GM12878 (cell line): Measurements from ENCODE around the gene PRDM16. TPM values are rescaled to one million over a fixed set of nuclear protein-coding genes. Genes with fewer than 3 reads are reported as not detected.

Source experiments
- ATAC-seq: fragments of 200-7000 bp; cut with Tn5 transposase; 3 replicates; pipeline ENCODE4 v1.9.1; 2020; ENCODE audit warnings: mild to moderate bottlenecking, moderate library complexity
- BruUV-seq: library from RNA; stranded (reverse); fragments of 400-500 nt; replicated peaks from 2 replicates; lab custom pipeline; 2021; lab: Mats Ljungman, UMichigan
- CTCF ChIA-PET: fragments of 300-600 bp; sonication (Branson Sonifier 250); formaldehyde crosslinking; extraction: SDS; loops from one replicate; lab custom pipeline; 2021; ENCODE audit warnings: inconsistent platforms; lab: Yijun Ruan, JAX
- POLR2A ChIA-PET: fragments of 350-600 bp; formaldehyde crosslinking; extraction: SDS; loops from one replicate; lab custom pipeline; 2021; ENCODE audit warnings: inconsistent platforms; lab: Charles Lee
- RAD21 ChIA-PET: fragments of 300-600 bp; sonication (Branson Sonifier 250); formaldehyde crosslinking; loops from one replicate; lab custom pipeline; 2023; ENCODE audit warnings: antibody characterized with exemption; ENCODE audit not compliant: unreplicated experiment; lab: Charles Lee
- SMC1A ChIA-PET: fragments of 300-600 bp; sonication (Branson Sonifier 250); formaldehyde crosslinking; loops from one replicate; lab custom pipeline; 2023; ENCODE audit not compliant: unreplicated experiment, uncharacterized antibody; lab: Charles Lee
- DNase-seq: peaks from one replicate; pipeline ENCODE4 v3.0.0-alpha.2; 2011; ENCODE audit warnings: low read depth, low spot score
- FAIRE-seq: peaks from 3 replicates; lab custom pipeline; 2011; peaks lifted over from hg19 to GRCh38; lab: Jason Lieb, UNC
- H2AFZ ChIP-seq: 2 replicates; pipeline ENCODE4 v1.6.0; 2011; ENCODE audit warnings: low read depth, low read length, control low read depth; ENCODE audit not compliant: control insufficient read depth
- H3K27ac ChIP-seq: 2 replicates; pipeline ENCODE4 v1.5.1; 2011; ENCODE audit warnings: control low read depth; ENCODE audit not compliant: control insufficient read depth, insufficient read depth
- H3K27me3 ChIP-seq, 2 experiments: replicated peaks in 1 of 2; 2 replicates each; pipeline versions ENCODE4 v1.6.0 to v1.6.1; 2011; ENCODE audit warnings: low read length in 1 of 2; ENCODE audit not compliant: control insufficient read depth in 2 of 2, insufficient read depth in 2 of 2
- H3K36me3 ChIP-seq, 2 experiments: 2 replicates each; pipeline ENCODE4 v1.5.1; 2011; ENCODE audit warnings: low read length in 1 of 2; ENCODE audit not compliant: control insufficient read depth in 2 of 2, insufficient read depth in 2 of 2
- H3K4me1 ChIP-seq: 2 replicates; pipeline ENCODE4 v1.6.1; 2011; ENCODE audit warnings: mild to moderate bottlenecking, low read length, moderate library complexity, mixed read lengths; ENCODE audit not compliant: control insufficient read depth, insufficient read depth
- H3K4me2 ChIP-seq: 2 replicates; pipeline ENCODE4 v1.6.0; 2011; ENCODE audit warnings: control low read depth; ENCODE audit not compliant: control insufficient read depth, insufficient read depth
- H3K4me3 ChIP-seq: fragments of 200-600 bp; sonication (generic); 2 replicates; pipeline ENCODE4 v1.5.1; 2016
- H3K79me2 ChIP-seq: 2 replicates; pipeline ENCODE4 v1.6.0; 2011; ENCODE audit warnings: low read length; ENCODE audit not compliant: control insufficient read depth, insufficient read depth
- H3K9ac ChIP-seq: 2 replicates; pipeline ENCODE4 v1.8.0; 2011; ENCODE audit warnings: low read length, control low read depth, mixed read lengths; ENCODE audit not compliant: control insufficient read depth, insufficient read depth
- H3K9me3 ChIP-seq: replicated peaks from 3 replicates; pipeline ENCODE4 v1.5.1; 2011; ENCODE audit warnings: mild to moderate bottlenecking, low read length; ENCODE audit not compliant: control insufficient read depth, insufficient read depth
- H4K20me1 ChIP-seq: 2 replicates; pipeline ENCODE4 v1.6.0; 2011; ENCODE audit not compliant: control insufficient read depth, insufficient read depth
- ASH2L ChIP-seq: fragments of 300-600, 200-600 bp; sonication (generic); IDR thresholded peaks from 2 replicates; pipeline ENCODE4 v1.6.1; 2017; ENCODE audit warnings: low read depth, mild to moderate bottlenecking, borderline replicate concordance
- EP300 ChIP-seq, 2 experiments: fragments of 150-350 bp in 1 of 2; IDR thresholded peaks; 2 replicates each; pipeline ENCODE4 v1.6.1; 2011 to 2012; ENCODE audit warnings: low read depth in 2 of 2, low read length in 2 of 2, borderline replicate concordance in 1 of 2, improper control_type of control experiment in 1 of 2, inconsistent platforms in 1 of 2; ENCODE audit not compliant: control insufficient read depth in 1 of 2
- EZH2 ChIP-seq: IDR thresholded peaks from 2 replicates; pipeline ENCODE4 v1.6.1; 2012; ENCODE audit warnings: low read depth, mild to moderate bottlenecking, control low read depth, inconsistent platforms, low read length, borderline replicate concordance; ENCODE audit not compliant: control insufficient read depth
- GABPA ChIP-seq: IDR thresholded peaks from 2 replicates; pipeline ENCODE4 v1.6.1; 2014; ENCODE audit warnings: antibody characterized with exemption, low read depth, mild to moderate bottlenecking, inconsistent platforms
- GATAD2B ChIP-seq: fragments of 450-650 bp; conservative IDR thresholded peaks from 2 replicates; pipeline ENCODE4 v1.6.1; 2017; ENCODE audit warnings: low read depth, mild to moderate bottlenecking, moderate library complexity
- IKZF1 ChIP-seq: fragments of 450-650 bp; conservative IDR thresholded peaks from 2 replicates; pipeline ENCODE4 v1.6.1; 2017; ENCODE audit warnings: antibody characterized with exemption, mild to moderate bottlenecking
- PAX8 ChIP-seq: fragments of 450-650 bp; IDR thresholded peaks from 2 replicates; pipeline ENCODE4 v1.6.1; 2017; ENCODE audit warnings: mild to moderate bottlenecking, moderate library complexity
- RFX5 ChIP-seq: IDR thresholded peaks from 2 replicates; pipeline ENCODE4 v1.6.1; 2011; ENCODE audit warnings: low read depth, low read length, improper control_type of control experiment
- SMAD1 ChIP-seq: fragments of 450-650 bp; IDR thresholded peaks from 2 replicates; pipeline ENCODE4 v1.6.1; 2018; ENCODE audit warnings: mild to moderate bottlenecking, low read depth; ENCODE audit not compliant: partially characterized antibody
- SPI1 ChIP-seq: IDR thresholded peaks from 2 replicates; pipeline ENCODE4 v1.6.1; 2011; ENCODE audit warnings: low read depth, mild to moderate bottlenecking, low read length, moderate library complexity, borderline replicate concordance; ENCODE audit not compliant: insufficient read depth
- WGBS: methylation state at CpG from one replicate; pipeline ENCODE4 v1.1.6; 2016; ENCODE audit warnings: low lambda C conversion rate; ENCODE audit not compliant: insufficient replicate concordance, insufficient coverage; ENCODE audit errors: missing lambda C conversion rate; 5-methylcytosine and 5-hydroxymethylcytosine counted together
- in situ Hi-C: fragments of 300-500 bp; cut with MboI; formaldehyde crosslinking; loops from 9 replicates; pipeline ENCODE4 v1.14.3; 2018; ENCODE audit warnings: mixed read lengths
- intact Hi-C: fragments of 100-400 bp; cut with micrococcal nuclease; formaldehyde crosslinking; loops from one replicate; pipeline ENCODE4 v1.14.2; 2022; ENCODE audit not compliant: unreplicated experiment
- polyA plus RNA-seq, 11 experiments: library from polyadenylated mRNA; depleted of rRNA in 4 of 11; unstranded in 6 of 11; stranded (reverse) in 5 of 11; fragments of >200 nt; fragmentation: Nextera tagmentation in 4 of 11; fragmentation: Illumina TruSeq in 1 of 11; extraction: Ambion mirVana in 4 of 11; extraction: Trizol in 1 of 11; gene quantifications; 1 replicate in 1 of 11; 2 replicates in 10 of 11; pipeline versions ENCODE4 v1.2.1 to v1.2.3, GENCODE V29; 2011 to 2016; ENCODE audit warnings: inconsistent platforms in 2 of 11, missing spikeins in 2 of 11, low read depth in 1 of 11
- total RNA-seq, 4 experiments: library from RNA; depleted of rRNA in 3 of 4; stranded (reverse); fragments of >200 nt in 3 of 4; fragmentation: Illumina TruSeq in 1 of 4; extraction: Trizol in 1 of 4; gene quantifications; 2 replicates each; pipeline versions ENCODE4 v1.2.1 to v1.2.3, GENCODE V29; 2013 to 2021
- TF ChIP-seq, protein P1 (sequence below): IDR thresholded peaks from 2 replicates; pipeline ENCODE4 v1.6.1; 2011; ENCODE audit warnings: borderline replicate concordance, low read depth, mild to moderate bottlenecking, moderate library complexity, low read length; ENCODE audit not compliant: insufficient read depth, poor library complexity, severe bottlenecking
- TF ChIP-seq, protein P2 (sequence below): IDR thresholded peaks from 2 replicates; pipeline ENCODE4 v1.6.1; 2012; ENCODE audit warnings: mild to moderate bottlenecking, low read depth, low read length

PRDM16 gene
- total and polyA plus RNA-seq, 10 of the 15 experiments (the other 5 are each of a cell fraction or from before 2014, with no cell fraction given) = 0.03 TPM; not detected in 9

DNA sequence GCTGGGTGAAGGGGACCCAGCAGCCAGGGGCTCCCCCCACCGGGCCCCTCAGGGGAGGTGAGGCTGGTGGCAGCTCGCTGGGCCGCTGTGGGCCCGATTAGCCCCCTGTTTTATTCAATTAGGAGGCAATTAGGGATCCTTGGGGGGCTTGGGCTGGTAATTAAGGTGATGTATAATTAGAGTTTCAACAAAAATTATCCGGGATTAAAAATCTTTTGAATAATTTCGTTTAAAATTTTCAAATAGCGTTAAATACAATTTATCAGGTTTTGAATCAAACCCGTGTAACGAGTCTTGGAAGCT, 4.1 kb downstream of the PRDM16 start:
- no peaks in the 10 kb centered on the region for H3K36me3 ChIP-seq
- TF ChIP-seq PAX8 (no peak), SPI1 (no peak)
- TF ChIP-seq, all 136 proteins: peak for 0
- in situ Hi-C loops (no loop called here), intact Hi-C loops (no loop called here)
- Histone ChIP-seq H3K27ac (no peak overlapping the region), H2AFZ (no peak overlapping the region), H3K4me3 (no peak overlapping the region), H3K9ac (no peak overlapping the region), H3K4me2 (no peak overlapping the region), H3K27me3 (no peaks in the 10 kb centered on the region; a peak in 3 of 4 replicates), H3K9me3 (no peaks in the 10 kb centered on the region), H4K20me1 (no peaks in the 10 kb centered on the region), H3K4me1 (no peaks in the 10 kb centered on the region), H3K79me2 (no peaks in the 10 kb centered on the region)
- SMC1A ChIA-PET = no interaction called here
- ATAC-seq = no peak
- no TSS peak for BruUV-seq
- RAD21 ChIA-PET = no interaction called here
- no peak for FAIRE-seq
- POLR2A ChIA-PET = no interaction called here
- DNase-seq = no peak
- CTCF ChIA-PET = no interaction called here
- WGBS = 4% methylated on average over 9 of the region's 9 CpGs

DNA sequence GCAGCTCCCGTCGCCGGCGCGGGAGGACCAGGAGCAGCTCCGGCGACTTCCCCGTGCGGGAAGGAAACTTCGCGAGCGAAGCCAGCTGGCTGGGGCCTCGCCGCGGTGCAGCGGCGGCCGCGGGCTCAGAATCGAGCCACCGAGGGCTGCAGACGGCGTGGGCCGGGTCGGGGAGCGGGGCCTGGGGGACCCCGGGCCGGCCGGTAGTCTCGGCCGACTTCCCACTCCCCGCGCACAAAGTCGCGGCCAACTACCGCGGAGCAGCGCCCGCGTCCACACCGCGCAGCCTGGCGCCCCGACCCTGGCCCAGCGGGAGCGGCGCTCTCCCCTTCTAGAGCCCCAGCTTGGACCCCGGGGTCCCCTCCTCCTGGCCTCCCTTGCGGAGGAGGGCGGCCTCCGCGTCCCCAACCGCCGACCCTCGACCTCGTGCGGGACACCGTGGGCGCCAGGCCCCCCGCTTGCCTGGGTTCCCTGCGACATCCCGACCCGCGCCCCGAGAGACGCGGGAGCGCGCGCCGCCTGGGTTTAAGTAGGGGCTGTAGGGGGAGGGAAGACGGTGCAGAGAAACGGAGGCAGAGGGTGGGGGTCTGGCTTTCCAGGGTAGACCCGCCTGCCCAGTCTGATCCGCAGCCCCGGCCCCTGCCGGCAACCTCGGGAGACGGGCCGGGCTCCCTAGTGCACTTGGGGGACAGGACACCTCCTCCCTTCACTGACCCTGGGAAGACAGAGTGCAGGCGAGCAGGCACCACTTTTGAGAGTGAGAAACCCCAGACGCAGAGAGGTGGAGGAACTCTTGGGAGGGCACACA, 4.7 kb downstream of the PRDM16 start:
- Histone ChIP-seq H3K4me3 (no peak overlapping the region), H3K27me3 (no peaks in the 10 kb centered on the region; a peak in 3 of 4 replicates), H3K4me1 (no peaks in the 10 kb centered on the region), H3K4me2 (no peak overlapping the region), H3K9ac (no peak overlapping the region), H4K20me1 (no peaks in the 10 kb centered on the region), H2AFZ (no peak overlapping the region), H3K9me3 (no peaks in the 10 kb centered on the region), H3K36me3 (no peaks in the 10 kb centered on the region), H3K79me2 (no peaks in the 10 kb centered on the region), H3K27ac (no peak overlapping the region)
- RAD21 ChIA-PET = no interaction called here
- no peak for FAIRE-seq
- CTCF ChIA-PET = no interaction called here
- in situ Hi-C loops (no loop called here), intact Hi-C loops (no loop called here)
- SMC1A ChIA-PET = no interaction called here
- DNase-seq = no peak
- no TSS peak for BruUV-seq
- no peak for ATAC-seq
- 50% methylated on average over 62 of the region's 82 CpGs for WGBS
- POLR2A ChIA-PET = no interaction called here
- TF ChIP-seq RFX5 = no peak
- TF ChIP-seq SMAD1 = no peak
- no peak for TF ChIP-seq GATAD2B
- no peak for TF ChIP-seq EZH2
- no peak for TF ChIP-seq ASH2L
- no peak for TF ChIP-seq IKZF1
- no peak for TF ChIP-seq EP300 (IDR thresholded peaks at IDR 0.05; ENCODE audit: borderline replicate concordance in 1 of 2, control insufficient read depth in 1 of 2, low read depth in 2 of 2, low read length in 2 of 2)
- TF ChIP-seq, protein P1, sequence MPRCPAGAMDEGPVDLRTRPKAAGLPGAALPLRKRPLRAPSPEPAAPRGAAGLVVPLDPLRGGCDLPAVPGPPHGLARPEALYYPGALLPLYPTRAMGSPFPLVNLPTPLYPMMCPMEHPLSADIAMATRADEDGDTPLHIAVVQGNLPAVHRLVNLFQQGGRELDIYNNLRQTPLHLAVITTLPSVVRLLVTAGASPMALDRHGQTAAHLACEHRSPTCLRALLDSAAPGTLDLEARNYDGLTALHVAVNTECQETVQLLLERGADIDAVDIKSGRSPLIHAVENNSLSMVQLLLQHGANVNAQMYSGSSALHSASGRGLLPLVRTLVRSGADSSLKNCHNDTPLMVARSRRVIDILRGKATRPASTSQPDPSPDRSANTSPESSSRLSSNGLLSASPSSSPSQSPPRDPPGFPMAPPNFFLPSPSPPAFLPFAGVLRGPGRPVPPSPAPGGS = no peak
- TF ChIP-seq, protein P2, sequence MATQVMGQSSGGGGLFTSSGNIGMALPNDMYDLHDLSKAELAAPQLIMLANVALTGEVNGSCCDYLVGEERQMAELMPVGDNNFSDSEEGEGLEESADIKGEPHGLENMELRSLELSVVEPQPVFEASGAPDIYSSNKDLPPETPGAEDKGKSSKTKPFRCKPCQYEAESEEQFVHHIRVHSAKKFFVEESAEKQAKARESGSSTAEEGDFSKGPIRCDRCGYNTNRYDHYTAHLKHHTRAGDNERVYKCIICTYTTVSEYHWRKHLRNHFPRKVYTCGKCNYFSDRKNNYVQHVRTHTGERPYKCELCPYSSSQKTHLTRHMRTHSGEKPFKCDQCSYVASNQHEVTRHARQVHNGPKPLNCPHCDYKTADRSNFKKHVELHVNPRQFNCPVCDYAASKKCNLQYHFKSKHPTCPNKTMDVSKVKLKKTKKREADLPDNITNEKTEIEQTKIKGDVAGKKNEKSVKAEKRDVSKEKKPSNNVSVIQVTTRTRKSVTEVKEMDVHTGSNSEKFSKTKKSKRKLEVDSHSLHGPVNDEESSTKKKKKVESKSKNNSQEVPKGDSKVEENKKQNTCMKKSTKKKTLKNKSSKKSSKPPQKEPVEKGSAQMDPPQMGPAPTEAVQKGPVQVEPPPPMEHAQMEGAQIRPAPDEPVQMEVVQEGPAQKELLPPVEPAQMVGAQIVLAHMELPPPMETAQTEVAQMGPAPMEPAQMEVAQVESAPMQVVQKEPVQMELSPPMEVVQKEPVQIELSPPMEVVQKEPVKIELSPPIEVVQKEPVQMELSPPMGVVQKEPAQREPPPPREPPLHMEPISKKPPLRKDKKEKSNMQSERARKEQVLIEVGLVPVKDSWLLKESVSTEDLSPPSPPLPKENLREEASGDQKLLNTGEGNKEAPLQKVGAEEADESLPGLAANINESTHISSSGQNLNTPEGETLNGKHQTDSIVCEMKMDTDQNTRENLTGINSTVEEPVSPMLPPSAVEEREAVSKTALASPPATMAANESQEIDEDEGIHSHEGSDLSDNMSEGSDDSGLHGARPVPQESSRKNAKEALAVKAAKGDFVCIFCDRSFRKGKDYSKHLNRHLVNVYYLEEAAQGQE = no peak
- no peak for TF ChIP-seq GABPA
